Hepatocyte (in vitro differentiated cells): ENCODE data around the gene NUDT3. TPM values are rescaled to one million over a fixed set of nuclear protein-coding genes. Genes with fewer than 3 reads are reported as not detected.

ENCODE experiments used
- DNase-seq: peaks from one replicate; pipeline ENCODE4 v3.0.0-alpha.2; 2016; ENCODE audit warnings: low spot score
- H2AFZ ChIP-seq: fragments of 200-600 bp; sonication (generic); 2 replicates; pipeline ENCODE4 v1.6.0; 2016; ENCODE audit warnings: antibody characterized with exemption, mild to moderate bottlenecking
- H3K27ac ChIP-seq: fragments of 200-600 bp; sonication (generic); 2 replicates; pipeline ENCODE4 v1.5.1; 2016; ENCODE audit warnings: mild to moderate bottlenecking
- H3K27me3 ChIP-seq: fragments of 200-600 bp; sonication (generic); 2 replicates; pipeline ENCODE4 v1.6.1; 2016
- H3K36me3 ChIP-seq: fragments of 200-600 bp; sonication (generic); replicated peaks from 2 replicates; pipeline ENCODE4 v1.5.1; 2016; ENCODE audit warnings: low read depth; ENCODE audit not compliant: insufficient read depth
- H3K4me1 ChIP-seq: fragments of 200-600 bp; sonication (generic); 2 replicates; pipeline ENCODE4 v1.5.1; 2016; ENCODE audit warnings: mild to moderate bottlenecking, moderate library complexity; ENCODE audit not compliant: insufficient read depth
- H3K4me2 ChIP-seq: fragments of 200-600 bp; sonication (generic); 2 replicates; pipeline ENCODE4 v1.6.0; 2016
- H3K4me3 ChIP-seq: fragments of 200-600 bp; sonication (generic); 2 replicates; pipeline ENCODE4 v1.5.1; 2016; ENCODE audit warnings: mild to moderate bottlenecking
- H3K79me2 ChIP-seq: fragments of 200-600 bp; sonication (generic); 2 replicates; pipeline ENCODE4 v1.6.0; 2017; ENCODE audit warnings: mild to moderate bottlenecking
- H3K9me2 ChIP-seq: fragments of 200-600 bp; sonication (generic); replicated peaks from 2 replicates; pipeline ENCODE4 v1.6.0; 2017; ENCODE audit warnings: mild to moderate bottlenecking; ENCODE audit not compliant: insufficient read depth
- H3K9me3 ChIP-seq: fragments of 200-600 bp; sonication (generic); 2 replicates; pipeline ENCODE4 v1.5.1; 2016; ENCODE audit warnings: low read depth, mild to moderate bottlenecking
- H4K20me1 ChIP-seq: fragments of 200-600 bp; sonication (generic); 2 replicates; pipeline ENCODE4 v1.6.0; 2016; ENCODE audit warnings: mild to moderate bottlenecking; ENCODE audit not compliant: insufficient read depth, poor library complexity, severe bottlenecking
- EZH2 ChIP-seq: fragments of 200-600 bp; sonication (generic); IDR thresholded peaks from 2 replicates; pipeline ENCODE4 v1.6.1; 2016; ENCODE audit warnings: antibody characterized with exemption, mild to moderate bottlenecking, borderline replicate concordance
- EZH2phosphoT487 ChIP-seq: fragments of 200-600 bp; sonication (generic); IDR thresholded peaks from one replicate; pipeline ENCODE4 v1.6.1; 2018; ENCODE audit warnings: antibody characterized with exemption, mild to moderate bottlenecking, low read depth, moderate library complexity; ENCODE audit not compliant: unreplicated experiment, severe bottlenecking
- WGBS: methylation state at CpG from one replicate; pipeline ENCODE4 v1.1.6; 2016; ENCODE audit warnings: low lambda C conversion rate; ENCODE audit errors: missing lambda C conversion rate; 5-methylcytosine and 5-hydroxymethylcytosine counted together
- polyA plus RNA-seq: library from polyadenylated mRNA; unstranded; fragments of >200 nt; fragmentation: Nextera tagmentation; extraction: Ambion mirVana; gene quantifications from 2 replicates; pipeline ENCODE4 v1.2.1, GENCODE V29; 2016
- total RNA-seq: library from RNA; depleted of rRNA; stranded (reverse); fragments of >200 nt; gene quantifications from 2 replicates; pipeline ENCODE4 v1.2.3, GENCODE V29; 2014
- TF ChIP-seq, protein P1 (sequence below): fragments of 200-600 bp; sonication (generic); IDR thresholded peaks from 2 replicates; pipeline ENCODE4 v1.5.1; 2016; ENCODE audit warnings: antibody characterized with exemption, mild to moderate bottlenecking; ENCODE audit not compliant: poor library complexity

NUDT3 gene
- total and polyA plus RNA-seq, 2 experiments from 2014 or later = 6.2 to 20.4 TPM

DNA sequence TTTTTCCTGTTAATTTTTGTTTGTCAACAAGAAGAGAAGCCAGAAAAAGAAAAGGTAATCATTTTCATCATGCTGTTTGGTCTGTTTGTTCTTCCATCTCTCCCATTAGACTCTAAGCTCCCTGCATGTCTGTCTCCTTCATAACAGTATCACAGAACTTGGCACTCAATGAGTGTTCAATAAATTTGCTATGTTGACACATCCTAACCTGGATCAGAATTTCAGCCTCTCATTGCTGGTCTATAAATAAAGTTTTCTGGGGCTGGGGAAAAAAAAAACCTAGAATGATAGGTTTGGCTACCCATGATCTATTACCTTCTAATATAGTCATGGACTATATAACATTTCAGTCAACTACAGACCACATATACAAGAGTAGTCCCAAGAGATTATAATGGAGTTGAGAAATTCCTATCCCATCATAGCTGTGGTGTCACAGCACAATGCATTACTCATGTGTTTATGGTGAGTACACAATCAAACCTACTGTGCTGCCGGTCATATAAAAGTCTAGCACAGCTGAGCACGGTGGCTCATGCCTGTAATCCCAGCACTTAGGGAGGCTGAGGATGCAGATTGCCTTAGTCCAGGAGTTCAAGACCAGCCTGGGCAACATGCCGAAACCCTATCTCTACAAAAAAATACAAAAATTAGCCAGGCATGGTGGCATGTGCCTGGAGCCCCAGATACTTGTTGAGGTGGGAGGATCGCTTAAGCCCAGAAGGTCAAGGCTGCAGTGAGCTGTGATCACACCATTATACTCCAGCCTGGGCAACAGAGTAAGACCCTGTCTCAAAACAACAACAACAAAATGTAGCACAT is 5.9 kb downstream of the NUDT3 start:
- peaks cover 85% of the 10 kb centered on the region for H3K79me2 ChIP-seq
- H3K4me1 ChIP-seq = peaks cover 26% of the 10 kb centered on the region
- DNase-seq = peak; percentile 40
- peaks cover 48% of the 10 kb centered on the region for H4K20me1 ChIP-seq
- H3K36me3 ChIP-seq = no peaks in the 10 kb centered on the region
- no peak overlapping the region for H3K4me2 ChIP-seq
- H3K4me3 ChIP-seq = no peak overlapping the region
- TF ChIP-seq EZH2 (no peak), EZH2phosphoT487 (no peak)
- TF ChIP-seq, protein P1, sequence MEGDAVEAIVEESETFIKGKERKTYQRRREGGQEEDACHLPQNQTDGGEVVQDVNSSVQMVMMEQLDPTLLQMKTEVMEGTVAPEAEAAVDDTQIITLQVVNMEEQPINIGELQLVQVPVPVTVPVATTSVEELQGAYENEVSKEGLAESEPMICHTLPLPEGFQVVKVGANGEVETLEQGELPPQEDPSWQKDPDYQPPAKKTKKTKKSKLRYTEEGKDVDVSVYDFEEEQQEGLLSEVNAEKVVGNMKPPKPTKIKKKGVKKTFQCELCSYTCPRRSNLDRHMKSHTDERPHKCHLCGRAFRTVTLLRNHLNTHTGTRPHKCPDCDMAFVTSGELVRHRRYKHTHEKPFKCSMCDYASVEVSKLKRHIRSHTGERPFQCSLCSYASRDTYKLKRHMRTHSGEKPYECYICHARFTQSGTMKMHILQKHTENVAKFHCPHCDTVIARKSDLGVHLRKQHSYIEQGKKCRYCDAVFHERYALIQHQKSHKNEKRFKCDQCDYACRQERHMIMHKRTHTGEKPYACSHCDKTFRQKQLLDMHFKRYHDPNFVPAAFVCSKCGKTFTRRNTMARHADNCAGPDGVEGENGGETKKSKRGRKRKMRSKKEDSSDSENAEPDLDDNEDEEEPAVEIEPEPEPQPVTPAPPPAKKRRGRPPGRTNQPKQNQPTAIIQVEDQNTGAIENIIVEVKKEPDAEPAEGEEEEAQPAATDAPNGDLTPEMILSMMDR = no peak
- WGBS = 76% methylated on average over 4 of the region's 4 CpGs
- H3K27me3 ChIP-seq = no peaks in the 10 kb centered on the region
- H3K27ac ChIP-seq = peak overlapping the region; percentile 6
- no peaks in the 10 kb centered on the region for H3K9me3 ChIP-seq
- no peak overlapping the region for H2AFZ ChIP-seq
- H3K9me2 ChIP-seq = no peaks in the 10 kb centered on the region

DNA sequence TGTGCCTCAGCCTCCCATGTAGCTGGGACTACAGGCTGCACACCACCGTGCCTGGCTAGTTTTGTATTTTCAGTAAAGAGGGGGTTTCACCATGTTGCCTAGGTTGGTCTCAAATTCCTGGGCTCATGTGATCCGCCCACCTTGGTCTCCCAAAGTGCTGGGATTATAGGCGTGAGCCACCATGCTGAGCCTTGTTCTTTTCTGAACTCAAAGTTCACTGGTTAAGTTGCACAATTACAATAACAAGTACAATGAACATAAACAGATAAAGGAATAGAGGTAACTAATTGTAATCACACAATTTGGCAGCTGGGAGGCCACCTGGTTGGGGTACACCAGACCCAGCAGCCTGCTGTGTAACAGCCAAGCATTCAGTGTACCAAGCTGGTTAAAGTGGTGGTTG is 6.7 kb downstream of the NUDT3 start:
- no peak for DNase-seq

GRCh38 chr6:34384321-34385153 is 7.9 kb downstream of the NUDT3 start:
- Histone ChIP-seq H3K9me2 (no peaks in the 10 kb centered on the region), H3K27me3 (no peaks in the 10 kb centered on the region), H3K4me3 (no peak overlapping the region), H3K36me3 (no peaks in the 10 kb centered on the region), H3K9me3 (no peaks in the 10 kb centered on the region), H3K4me2 (no peak overlapping the region), H4K20me1 (peaks cover 38% of the 10 kb centered on the region), H2AFZ (no peak overlapping the region), H3K4me1 (peaks cover 19% of the 10 kb centered on the region), H3K27ac (peak overlapping the region; percentile 75), H3K79me2 (peaks cover 91% of the 10 kb centered on the region)
- TF ChIP-seq EZH2phosphoT487 (no peak), EZH2 (no peak)
- TF ChIP-seq, protein P1 = no peak
- no peak for DNase-seq
- WGBS = 85% methylated on average over 5 of the region's 5 CpGs

More for the DNA sequence above, 6.7 kb downstream of the NUDT3 start:
- Histone ChIP-seq H2AFZ (no peak overlapping the region), H3K4me3 (no peak overlapping the region), H3K4me1 (peaks cover 26% of the 10 kb centered on the region), H3K9me3 (no peaks in the 10 kb centered on the region), H3K36me3 (no peaks in the 10 kb centered on the region), H3K27ac (no peak overlapping the region), H3K79me2 (peaks cover 91% of the 10 kb centered on the region), H4K20me1 (peaks cover 47% of the 10 kb centered on the region), H3K4me2 (no peak overlapping the region), H3K27me3 (no peaks in the 10 kb centered on the region), H3K9me2 (no peaks in the 10 kb centered on the region)
- TF ChIP-seq EZH2 (no peak), EZH2phosphoT487 (no peak)
- TF ChIP-seq, protein P1 = no peak
- 85% methylated on average over 3 of the region's 3 CpGs for WGBS
